ENCODE results near the gene C2CD2.

DNA sequence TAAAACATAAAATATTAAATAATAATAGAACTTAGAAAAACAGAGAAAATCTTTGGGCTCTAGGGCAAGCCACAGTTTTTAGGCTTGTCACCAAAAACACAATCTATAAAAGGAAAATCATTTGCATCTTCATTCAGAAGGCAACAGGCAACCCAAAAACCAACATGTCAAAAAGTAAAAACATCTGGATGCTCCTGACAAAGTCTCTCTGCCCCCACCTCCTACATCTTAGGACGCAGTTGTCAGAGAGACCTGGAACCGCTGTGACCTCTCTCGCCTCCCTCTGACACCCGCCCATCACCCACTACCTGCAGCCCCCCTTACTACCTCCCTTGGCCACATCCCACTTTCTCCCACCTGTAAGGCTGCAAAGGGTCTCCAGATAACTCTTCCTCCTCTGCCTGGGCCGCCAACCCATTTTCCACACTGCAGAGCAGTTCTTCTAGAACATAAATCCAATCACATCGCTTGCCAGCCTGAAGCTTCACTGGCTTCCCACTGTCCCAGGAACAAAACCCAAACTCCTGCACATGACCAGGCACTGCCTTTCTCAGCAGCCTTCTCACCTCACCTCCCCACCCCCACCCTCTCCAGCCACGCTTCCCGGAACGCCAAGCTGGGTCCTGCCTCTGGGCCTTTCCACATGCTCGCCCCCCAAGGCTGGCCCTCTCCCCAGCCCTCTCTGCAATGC, 89.4 kb downstream of the C2CD2 start:
- TF ChIP-seq, protein P1, sequence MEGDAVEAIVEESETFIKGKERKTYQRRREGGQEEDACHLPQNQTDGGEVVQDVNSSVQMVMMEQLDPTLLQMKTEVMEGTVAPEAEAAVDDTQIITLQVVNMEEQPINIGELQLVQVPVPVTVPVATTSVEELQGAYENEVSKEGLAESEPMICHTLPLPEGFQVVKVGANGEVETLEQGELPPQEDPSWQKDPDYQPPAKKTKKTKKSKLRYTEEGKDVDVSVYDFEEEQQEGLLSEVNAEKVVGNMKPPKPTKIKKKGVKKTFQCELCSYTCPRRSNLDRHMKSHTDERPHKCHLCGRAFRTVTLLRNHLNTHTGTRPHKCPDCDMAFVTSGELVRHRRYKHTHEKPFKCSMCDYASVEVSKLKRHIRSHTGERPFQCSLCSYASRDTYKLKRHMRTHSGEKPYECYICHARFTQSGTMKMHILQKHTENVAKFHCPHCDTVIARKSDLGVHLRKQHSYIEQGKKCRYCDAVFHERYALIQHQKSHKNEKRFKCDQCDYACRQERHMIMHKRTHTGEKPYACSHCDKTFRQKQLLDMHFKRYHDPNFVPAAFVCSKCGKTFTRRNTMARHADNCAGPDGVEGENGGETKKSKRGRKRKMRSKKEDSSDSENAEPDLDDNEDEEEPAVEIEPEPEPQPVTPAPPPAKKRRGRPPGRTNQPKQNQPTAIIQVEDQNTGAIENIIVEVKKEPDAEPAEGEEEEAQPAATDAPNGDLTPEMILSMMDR (IDR thresholded peaks at IDR 0.05) = no peak
- no peak for TF ChIP-seq POLR2A (IDR thresholded peaks at IDR 0.05)
